Memory B cell (primary cell): ENCODE results near the gene EXOC4.

Experiments used
- ATAC-seq: fragments of 150-1000 bp; cut with Tn5 transposase; 2 replicates; pipeline ENCODE4 v1.10.0; 2021; ENCODE audit warnings: low read depth, mild to moderate bottlenecking, moderate library complexity
- DNase-seq, 2 donors: peaks; one replicate each; pipeline ENCODE4 v3.0.0; 2022; ENCODE audit warnings: low spot score in 2 of 2
- H3K27ac Mint-ChIP-seq: one replicate; pipeline ENCODE4 v1.8.0; 2022; ENCODE audit warnings: mild to moderate bottlenecking, moderate library complexity, mixed read lengths
- H3K27me3 Mint-ChIP-seq: one replicate; pipeline ENCODE4 v1.8.0; 2022; ENCODE audit warnings: mixed read lengths
- H3K36me3 Mint-ChIP-seq: one replicate; pipeline ENCODE4 v1.8.0; 2022; ENCODE audit warnings: mild to moderate bottlenecking, mixed read lengths
- H3K4me1 Mint-ChIP-seq: one replicate; pipeline ENCODE4 v1.8.0; 2022; ENCODE audit warnings: mixed read lengths
- H3K4me3 Mint-ChIP-seq: one replicate; pipeline ENCODE4 v1.8.0; 2022; ENCODE audit warnings: mild to moderate bottlenecking, moderate library complexity, mixed read lengths
- H3K9me3 Mint-ChIP-seq: one replicate; pipeline ENCODE4 v1.8.0; 2022; ENCODE audit warnings: mixed read lengths

The EXOC4 gene

DNA sequence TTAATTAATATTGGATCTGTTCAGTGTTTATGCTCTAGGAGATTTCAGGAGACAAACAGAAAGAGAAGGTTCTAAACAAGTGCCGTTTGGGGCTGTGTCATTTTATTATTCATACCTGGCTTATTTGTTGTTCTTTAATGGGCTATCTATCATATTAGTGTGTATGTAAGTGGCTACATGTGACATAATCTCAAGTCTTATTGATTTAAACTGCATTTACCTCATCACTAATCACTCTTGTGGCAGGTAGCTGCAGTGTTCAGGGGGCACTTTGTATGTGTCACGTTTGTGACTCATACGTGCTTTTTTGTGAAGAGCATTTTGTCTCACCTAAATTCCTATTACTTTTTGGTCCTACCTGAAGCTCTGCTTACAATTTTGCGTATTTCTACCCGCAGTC is 95.4 kb downstream of the EXOC4 start:
- no peaks in the 10 kb centered on the region for H3K27me3 Mint-ChIP-seq
- peaks cover 18% of the 10 kb centered on the region for H3K9me3 Mint-ChIP-seq
- no peak for DNase-seq
- H3K4me3 Mint-ChIP-seq = no peak overlapping the region
- no peak overlapping the region for H3K27ac Mint-ChIP-seq
- no peak for ATAC-seq
- H3K36me3 Mint-ChIP-seq = peaks cover 50% of the 10 kb centered on the region
- peaks cover 3% of the 10 kb centered on the region for H3K4me1 Mint-ChIP-seq

DNA sequence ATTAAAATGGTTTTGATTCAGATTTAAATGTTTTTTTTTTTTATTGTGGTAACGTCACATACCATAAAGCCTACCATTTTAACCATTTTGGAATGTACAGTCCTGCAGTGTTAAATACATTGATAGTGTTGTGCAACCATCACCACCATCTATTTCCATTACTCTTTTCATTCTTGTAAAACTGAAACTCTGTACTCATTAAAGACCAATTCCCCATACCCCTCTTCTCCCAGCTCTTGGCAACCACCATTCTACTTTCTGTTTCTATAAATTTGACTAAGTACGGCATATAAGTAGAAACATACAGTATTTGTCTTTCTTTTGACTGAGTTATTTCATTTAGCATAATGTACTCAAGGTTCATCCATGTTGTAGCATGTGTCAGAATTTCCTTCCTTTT is 96.2 kb downstream of the EXOC4 start:
- H3K4me3 Mint-ChIP-seq = no peak overlapping the region
- peaks cover 17% of the 10 kb centered on the region for H3K9me3 Mint-ChIP-seq
- ATAC-seq (no peak), DNase-seq (no peak)
- peaks cover 48% of the 10 kb centered on the region for H3K36me3 Mint-ChIP-seq
- H3K27ac Mint-ChIP-seq = no peak overlapping the region
- peaks cover 3% of the 10 kb centered on the region for H3K4me1 Mint-ChIP-seq
- H3K27me3 Mint-ChIP-seq = no peaks in the 10 kb centered on the region

DNA sequence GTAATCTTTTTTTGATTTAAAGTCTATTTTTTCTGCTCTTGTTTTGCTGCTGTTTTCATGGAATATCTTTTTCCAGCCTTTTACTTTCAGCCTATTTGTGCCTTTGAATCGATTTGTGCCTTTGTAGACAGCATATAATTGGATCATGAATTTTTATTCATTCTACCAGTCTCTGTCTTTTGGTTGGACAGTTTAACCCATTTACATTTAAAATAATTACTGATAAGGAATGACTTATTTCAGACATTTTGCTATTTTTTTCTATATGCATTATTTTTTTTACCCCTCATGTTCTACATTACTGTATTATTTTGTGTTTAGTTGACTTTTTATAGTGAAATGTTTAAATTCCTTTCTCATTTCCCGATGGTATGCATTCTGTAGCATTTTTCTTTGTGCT is 99.6 kb downstream of the EXOC4 start:
- H3K27me3 Mint-ChIP-seq = no peaks in the 10 kb centered on the region
- peaks cover 3% of the 10 kb centered on the region for H3K4me1 Mint-ChIP-seq
- DNase-seq = no peak
- no peak overlapping the region for H3K27ac Mint-ChIP-seq
- H3K9me3 Mint-ChIP-seq = peaks cover 17% of the 10 kb centered on the region
- no peak overlapping the region for H3K4me3 Mint-ChIP-seq
- H3K36me3 Mint-ChIP-seq = peaks cover 42% of the 10 kb centered on the region
- no peak for ATAC-seq

DNA sequence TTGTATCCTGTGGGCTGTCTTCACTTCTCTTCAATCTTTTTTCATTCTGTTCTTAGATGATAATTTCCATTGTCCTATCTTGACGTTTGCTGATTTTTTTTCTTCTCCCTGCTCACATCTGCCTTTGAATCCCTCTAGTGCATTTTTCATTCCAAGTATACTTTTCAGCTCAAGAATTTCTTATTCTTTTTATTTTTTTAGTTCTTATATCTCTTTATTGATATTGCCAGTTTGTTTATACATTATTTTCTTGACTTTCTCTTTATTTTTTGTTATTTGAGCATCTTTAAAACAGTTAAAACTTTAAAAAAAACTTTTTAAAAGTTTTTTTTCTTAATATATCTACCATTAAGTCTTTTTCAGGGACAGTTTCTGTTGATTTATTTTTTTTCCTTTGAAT is 100.9 kb downstream of the EXOC4 start:
- ATAC-seq (no peak), DNase-seq (no peak)
- Mint-ChIP-seq H3K4me1 (peaks cover 3% of the 10 kb centered on the region), H3K9me3 (peaks cover 17% of the 10 kb centered on the region), H3K36me3 (peaks cover 44% of the 10 kb centered on the region), H3K27ac (no peak overlapping the region), H3K4me3 (no peak overlapping the region), H3K27me3 (no peaks in the 10 kb centered on the region)

DNA sequence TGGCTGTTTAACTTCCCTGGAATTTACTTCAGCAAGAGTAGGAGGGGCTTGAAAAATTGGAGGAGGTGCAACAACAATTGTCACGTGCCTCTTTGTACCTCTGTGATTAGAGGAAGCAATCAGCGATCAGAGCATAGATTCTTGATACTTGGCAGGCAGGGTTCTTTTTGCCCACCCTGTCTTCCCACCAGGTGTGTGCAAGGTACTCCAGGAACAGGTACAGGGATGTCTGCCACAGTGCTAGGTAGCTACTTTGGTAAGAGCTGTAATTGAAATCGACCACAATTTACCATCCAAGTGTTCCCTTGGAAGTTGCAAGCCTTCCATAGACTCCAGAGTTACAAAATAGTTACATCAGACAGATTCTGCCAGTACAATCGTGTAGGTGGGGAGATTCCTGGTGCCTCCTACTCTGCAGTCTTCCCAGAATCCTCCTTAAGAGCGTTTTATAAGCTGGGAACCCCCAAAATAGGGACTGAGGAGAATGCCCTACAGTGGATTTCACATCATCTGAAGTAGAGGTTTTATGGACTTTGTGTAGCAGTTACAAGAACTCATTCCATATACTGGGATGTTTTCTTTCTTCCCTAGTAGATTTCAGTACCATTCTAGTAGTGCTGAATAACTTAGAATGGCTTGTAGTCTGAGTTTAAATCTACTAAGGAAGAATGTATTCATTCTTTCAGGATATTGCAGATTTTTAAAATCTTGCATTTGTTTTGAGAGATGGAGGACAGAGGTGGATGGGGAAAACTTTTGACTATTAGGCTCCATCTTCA is 101.9 kb downstream of the EXOC4 start:
- Mint-ChIP-seq H3K9me3 (peaks cover 13% of the 10 kb centered on the region), H3K4me3 (no peak overlapping the region), H3K36me3 (peaks cover 37% of the 10 kb centered on the region), H3K27ac (no peak overlapping the region), H3K4me1 (no peaks in the 10 kb centered on the region), H3K27me3 (no peaks in the 10 kb centered on the region)
- DNase-seq (no peak), ATAC-seq (no peak)

DNA sequence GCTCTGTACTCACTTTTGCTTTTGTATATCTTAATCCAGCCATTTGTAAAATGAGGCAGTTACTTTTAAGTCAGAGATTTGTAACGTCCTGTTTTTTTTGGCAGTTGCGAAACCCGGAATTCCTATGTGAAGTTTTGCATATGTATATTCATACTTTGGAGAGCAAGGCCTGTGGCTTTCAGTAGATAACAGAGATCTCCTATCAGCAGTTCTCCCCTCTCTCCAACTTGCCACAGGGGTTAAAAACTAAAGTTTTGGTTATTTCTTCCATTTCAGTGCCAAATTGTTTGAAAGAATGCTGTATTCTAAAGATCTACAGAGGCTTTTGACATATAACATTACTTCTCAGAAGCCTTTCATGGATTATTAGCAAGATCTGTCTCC is 102.4 kb downstream of the EXOC4 start:
- ATAC-seq = no peak
- H3K36me3 Mint-ChIP-seq = peaks cover 34% of the 10 kb centered on the region
- H3K4me1 Mint-ChIP-seq = no peaks in the 10 kb centered on the region
- no peak overlapping the region for H3K4me3 Mint-ChIP-seq
- H3K27me3 Mint-ChIP-seq = no peaks in the 10 kb centered on the region
- no peak overlapping the region for H3K27ac Mint-ChIP-seq
- peaks cover 15% of the 10 kb centered on the region for H3K9me3 Mint-ChIP-seq
- no peak for DNase-seq

DNA sequence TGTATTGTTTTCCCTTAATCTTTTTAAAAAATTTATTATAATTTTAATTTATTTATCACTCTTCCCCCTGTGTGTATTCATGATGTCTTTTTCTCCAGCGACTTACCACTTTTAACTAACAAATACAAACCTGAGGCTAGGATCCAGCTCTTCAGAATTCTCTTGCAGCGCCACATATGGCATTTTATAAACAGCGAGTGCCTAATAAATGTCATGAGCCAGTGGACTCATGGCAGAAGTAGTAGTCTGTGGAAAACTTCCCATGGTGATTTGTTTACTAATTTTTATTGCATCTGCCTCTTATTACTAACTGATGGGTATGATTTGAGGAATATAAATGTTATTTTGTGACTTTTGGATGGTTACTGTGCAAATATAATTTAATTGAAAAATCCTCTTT is 102.9 kb downstream of the EXOC4 start:
- Mint-ChIP-seq H3K4me3 (no peak overlapping the region), H3K4me1 (no peaks in the 10 kb centered on the region), H3K27ac (no peak overlapping the region), H3K9me3 (peaks cover 15% of the 10 kb centered on the region), H3K27me3 (no peaks in the 10 kb centered on the region), H3K36me3 (peaks cover 34% of the 10 kb centered on the region)
- ATAC-seq (no peak), DNase-seq (no peak)

DNA sequence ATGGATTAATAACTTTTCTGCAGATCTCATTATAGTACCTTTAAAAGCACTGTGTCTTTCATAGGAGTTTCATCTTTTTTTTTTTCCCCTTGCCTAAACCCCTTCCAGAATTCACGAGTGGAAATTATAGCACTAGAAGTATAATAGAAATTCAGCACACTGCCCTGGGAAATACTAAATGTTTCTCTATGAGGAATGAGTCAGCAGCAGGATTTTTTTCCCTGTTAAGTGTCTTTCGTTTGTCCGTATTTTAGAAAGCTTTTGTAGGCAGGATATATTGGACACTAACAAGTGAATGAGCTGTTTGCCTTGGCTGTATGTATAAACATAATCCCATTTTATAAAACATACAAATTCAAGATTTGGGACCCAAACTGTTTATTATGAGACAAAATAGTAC is 105.8 kb downstream of the EXOC4 start:
- ATAC-seq (no peak), DNase-seq (no peak)
- H3K4me3 Mint-ChIP-seq = no peak overlapping the region
- peaks cover 33% of the 10 kb centered on the region for H3K36me3 Mint-ChIP-seq
- H3K9me3 Mint-ChIP-seq = peaks cover 6% of the 10 kb centered on the region
- H3K27ac Mint-ChIP-seq = no peak overlapping the region
- H3K4me1 Mint-ChIP-seq = no peaks in the 10 kb centered on the region
- H3K27me3 Mint-ChIP-seq = no peaks in the 10 kb centered on the region

DNA sequence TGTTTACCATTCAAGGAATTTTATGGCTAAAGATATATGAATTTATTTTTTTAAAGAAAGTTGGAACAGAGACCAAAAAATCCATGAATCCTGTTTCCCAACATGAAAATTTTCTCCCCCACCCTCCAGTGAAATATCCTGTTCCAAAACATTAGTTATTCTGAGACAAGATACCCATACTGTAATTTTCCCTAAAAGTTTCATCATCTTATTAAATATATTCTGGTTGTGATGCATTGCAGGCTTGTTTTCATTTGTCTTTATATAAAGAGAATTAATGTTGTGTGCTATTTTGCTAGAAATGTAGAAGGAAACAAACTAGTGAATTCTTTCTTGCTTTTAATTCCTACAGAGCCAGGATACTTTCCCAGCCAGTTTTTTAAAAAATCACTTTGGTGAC is 106.6 kb downstream of the EXOC4 start:
- H3K4me1 Mint-ChIP-seq = no peaks in the 10 kb centered on the region
- H3K9me3 Mint-ChIP-seq = peaks cover 6% of the 10 kb centered on the region
- no peak for ATAC-seq
- no peak for DNase-seq
- no peak overlapping the region for H3K27ac Mint-ChIP-seq
- H3K27me3 Mint-ChIP-seq = no peaks in the 10 kb centered on the region
- H3K36me3 Mint-ChIP-seq = peaks cover 30% of the 10 kb centered on the region
- H3K4me3 Mint-ChIP-seq = no peak overlapping the region

DNA sequence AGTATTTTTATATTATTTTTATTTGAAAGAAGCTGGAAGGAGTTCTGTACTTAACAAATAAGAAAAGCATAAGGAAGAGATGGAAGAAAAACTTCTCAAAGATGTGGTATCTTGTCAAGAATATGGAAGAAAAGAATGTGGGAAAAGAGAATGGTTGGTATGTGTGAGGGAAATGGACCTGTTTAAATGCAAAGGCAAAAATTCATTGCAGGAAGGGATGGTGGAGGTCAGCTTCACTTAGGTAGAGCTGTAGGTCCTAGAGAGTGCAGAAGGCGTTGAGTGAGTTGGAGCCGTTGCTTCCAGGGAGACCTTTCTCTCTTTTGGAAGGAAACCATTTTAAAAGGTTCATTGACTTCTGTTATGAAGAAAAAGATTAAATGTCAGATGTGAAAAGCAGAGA is 107.3 kb downstream of the EXOC4 start:
- ATAC-seq = no peak
- Mint-ChIP-seq H3K27me3 (no peaks in the 10 kb centered on the region), H3K27ac (no peak overlapping the region), H3K9me3 (peaks cover 6% of the 10 kb centered on the region), H3K4me3 (no peak overlapping the region), H3K4me1 (no peaks in the 10 kb centered on the region), H3K36me3 (peaks cover 30% of the 10 kb centered on the region)
- DNase-seq = no peak

DNA sequence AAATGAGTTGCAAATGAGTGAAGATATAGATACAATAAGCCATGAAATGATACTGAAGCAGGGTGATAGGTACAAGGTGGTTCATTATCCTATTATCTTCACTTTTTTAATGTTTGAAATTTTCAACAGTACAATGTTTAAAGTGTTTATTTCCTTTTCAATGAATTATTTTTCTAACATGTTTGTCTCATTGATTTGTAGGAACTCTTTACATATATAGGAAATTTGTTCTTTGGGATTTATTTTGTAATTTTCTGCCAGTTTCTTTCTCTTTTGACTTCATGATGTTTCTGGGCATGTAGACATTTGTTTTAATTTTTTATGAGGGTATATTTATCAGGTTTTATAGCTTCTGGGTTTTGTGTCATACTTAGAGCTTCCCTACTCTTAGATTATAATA is 108.9 kb downstream of the EXOC4 start:
- Mint-ChIP-seq H3K9me3 (peaks cover 6% of the 10 kb centered on the region), H3K27ac (no peak overlapping the region), H3K4me3 (no peak overlapping the region), H3K36me3 (peaks cover 27% of the 10 kb centered on the region), H3K4me1 (peaks cover 3% of the 10 kb centered on the region), H3K27me3 (no peaks in the 10 kb centered on the region)
- ATAC-seq (no peak), DNase-seq (no peak)

DNA sequence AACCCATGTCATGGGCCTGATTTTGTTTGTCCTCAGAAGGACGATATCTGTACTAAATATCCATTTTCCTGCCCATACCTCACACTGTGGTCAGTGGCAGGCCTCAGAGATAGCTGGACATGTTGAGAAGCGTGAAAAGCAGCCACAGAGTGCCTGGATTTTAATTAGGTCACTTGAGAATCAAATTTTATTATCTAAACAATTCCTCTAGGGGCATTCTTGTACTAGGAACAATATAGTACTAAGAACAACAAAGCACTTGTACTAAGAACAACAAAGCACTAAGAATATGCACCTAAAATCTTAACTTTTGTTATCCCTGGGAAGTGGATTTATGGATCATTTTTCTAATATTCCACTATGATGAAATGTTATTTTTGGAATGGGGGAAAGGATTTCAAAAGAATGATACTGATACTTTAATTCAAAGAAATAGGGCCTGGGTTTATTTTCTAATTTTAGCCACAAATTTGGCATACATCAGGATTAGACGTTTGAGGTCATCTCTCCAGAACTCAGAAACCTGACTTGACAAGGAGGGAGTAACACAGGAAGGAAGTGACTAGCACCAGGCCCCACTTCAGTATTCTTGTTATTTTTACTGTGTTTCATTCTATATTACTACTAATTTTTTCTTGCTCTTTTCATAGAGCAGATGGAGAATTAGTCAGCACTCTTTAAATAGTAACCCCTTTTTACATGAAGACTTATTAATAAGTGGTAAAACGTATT is 112.2 kb downstream of the EXOC4 start:
- no peaks in the 10 kb centered on the region for H3K27me3 Mint-ChIP-seq
- peaks cover 30% of the 10 kb centered on the region for H3K36me3 Mint-ChIP-seq
- H3K9me3 Mint-ChIP-seq = peaks cover 5% of the 10 kb centered on the region
- no peak for DNase-seq
- no peak overlapping the region for H3K27ac Mint-ChIP-seq
- peaks cover 10% of the 10 kb centered on the region for H3K4me1 Mint-ChIP-seq
- ATAC-seq = no peak
- H3K4me3 Mint-ChIP-seq = no peak overlapping the region

DNA sequence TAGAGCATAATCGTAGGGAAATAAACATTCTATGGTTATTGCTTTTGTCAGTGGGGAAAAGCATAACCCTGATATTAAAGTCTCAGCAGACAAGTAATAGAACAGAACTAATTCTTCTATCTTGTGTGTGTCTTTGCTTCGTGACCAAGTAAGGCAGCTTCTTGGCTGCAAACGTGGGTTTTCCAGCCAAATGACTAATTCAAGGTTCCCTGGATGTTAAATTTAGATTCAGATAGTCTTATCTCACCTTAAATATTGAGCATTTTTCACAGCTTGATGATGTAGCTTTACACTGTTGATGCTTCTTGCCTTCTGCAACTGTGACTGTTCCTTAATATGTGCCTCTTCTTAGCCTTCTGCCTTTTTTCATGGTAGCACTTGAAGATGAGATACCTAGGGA is 113.0 kb downstream of the EXOC4 start:
- Mint-ChIP-seq H3K9me3 (peaks cover 4% of the 10 kb centered on the region), H3K27ac (no peak overlapping the region), H3K36me3 (peaks cover 26% of the 10 kb centered on the region), H3K27me3 (no peaks in the 10 kb centered on the region), H3K4me3 (no peak overlapping the region), H3K4me1 (peaks cover 10% of the 10 kb centered on the region)
- ATAC-seq = no peak
- DNase-seq = no peak

DNA sequence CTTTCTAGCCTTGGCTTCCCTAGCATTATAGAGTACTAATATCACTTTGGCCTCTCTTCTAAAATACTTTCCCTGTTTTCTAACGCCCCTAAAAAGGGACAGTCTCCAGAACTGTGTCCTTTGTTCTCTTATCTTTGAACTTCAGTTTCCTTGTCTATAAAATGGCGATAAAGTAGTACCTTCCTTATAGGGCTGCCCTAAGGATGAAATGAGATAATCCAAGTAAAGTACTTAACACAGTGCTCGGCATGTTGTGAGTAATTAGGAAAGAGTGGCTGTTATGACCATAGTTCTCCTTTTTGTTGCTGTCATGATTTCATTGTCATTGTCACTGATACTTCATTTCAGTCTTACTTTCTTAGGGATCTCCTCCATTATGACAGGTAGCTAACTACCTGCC is 114.7 kb downstream of the EXOC4 start:
- no peak overlapping the region for H3K27ac Mint-ChIP-seq
- no peaks in the 10 kb centered on the region for H3K27me3 Mint-ChIP-seq
- DNase-seq = no peak
- peaks cover 10% of the 10 kb centered on the region for H3K4me1 Mint-ChIP-seq
- H3K9me3 Mint-ChIP-seq = no peaks in the 10 kb centered on the region
- H3K4me3 Mint-ChIP-seq = no peak overlapping the region
- H3K36me3 Mint-ChIP-seq = peaks cover 21% of the 10 kb centered on the region
- ATAC-seq = no peak

DNA sequence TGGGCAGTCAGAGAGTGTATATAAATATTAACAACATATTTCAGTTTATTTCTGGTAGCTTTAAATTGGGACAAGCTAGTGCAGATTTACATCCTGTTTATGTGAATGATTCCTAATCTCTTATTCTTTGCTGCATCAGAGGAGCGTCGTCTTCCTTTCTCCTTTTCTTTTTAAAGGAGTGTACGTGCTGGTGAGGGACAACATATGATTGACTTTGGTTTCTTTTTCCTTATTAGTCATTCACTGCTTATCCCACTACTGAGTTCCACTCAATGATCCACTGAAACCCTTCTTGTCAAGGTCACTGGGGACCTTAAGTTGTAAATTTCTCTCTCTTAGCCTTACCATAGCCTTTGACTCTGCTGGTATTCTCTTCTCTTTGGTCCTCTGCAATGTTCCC is 116.3 kb downstream of the EXOC4 start:
- ATAC-seq (no peak), DNase-seq (no peak)
- H3K27ac Mint-ChIP-seq = no peak overlapping the region
- no peaks in the 10 kb centered on the region for H3K9me3 Mint-ChIP-seq
- H3K36me3 Mint-ChIP-seq = peaks cover 19% of the 10 kb centered on the region
- no peak overlapping the region for H3K4me3 Mint-ChIP-seq
- H3K27me3 Mint-ChIP-seq = no peaks in the 10 kb centered on the region
- H3K4me1 Mint-ChIP-seq = peaks cover 10% of the 10 kb centered on the region
